IPS-18c (cell line): ENCODE results near the gene COL23A1.

Experiments
- H3K4me3 ChIP-seq: 2 replicates; pipeline ENCODE4 v1.7.0; 2013; ENCODE audit warnings: low read depth, mild to moderate bottlenecking, low read length, moderate library complexity; ENCODE audit not compliant: insufficient read depth
- H3K9me3 ChIP-seq: one replicate; pipeline ENCODE4 v1.6.1; 2013; ENCODE audit warnings: mild to moderate bottlenecking, low read length, moderate library complexity; ENCODE audit not compliant: control insufficient read depth, insufficient read depth

The COL23A1 gene

DNA sequence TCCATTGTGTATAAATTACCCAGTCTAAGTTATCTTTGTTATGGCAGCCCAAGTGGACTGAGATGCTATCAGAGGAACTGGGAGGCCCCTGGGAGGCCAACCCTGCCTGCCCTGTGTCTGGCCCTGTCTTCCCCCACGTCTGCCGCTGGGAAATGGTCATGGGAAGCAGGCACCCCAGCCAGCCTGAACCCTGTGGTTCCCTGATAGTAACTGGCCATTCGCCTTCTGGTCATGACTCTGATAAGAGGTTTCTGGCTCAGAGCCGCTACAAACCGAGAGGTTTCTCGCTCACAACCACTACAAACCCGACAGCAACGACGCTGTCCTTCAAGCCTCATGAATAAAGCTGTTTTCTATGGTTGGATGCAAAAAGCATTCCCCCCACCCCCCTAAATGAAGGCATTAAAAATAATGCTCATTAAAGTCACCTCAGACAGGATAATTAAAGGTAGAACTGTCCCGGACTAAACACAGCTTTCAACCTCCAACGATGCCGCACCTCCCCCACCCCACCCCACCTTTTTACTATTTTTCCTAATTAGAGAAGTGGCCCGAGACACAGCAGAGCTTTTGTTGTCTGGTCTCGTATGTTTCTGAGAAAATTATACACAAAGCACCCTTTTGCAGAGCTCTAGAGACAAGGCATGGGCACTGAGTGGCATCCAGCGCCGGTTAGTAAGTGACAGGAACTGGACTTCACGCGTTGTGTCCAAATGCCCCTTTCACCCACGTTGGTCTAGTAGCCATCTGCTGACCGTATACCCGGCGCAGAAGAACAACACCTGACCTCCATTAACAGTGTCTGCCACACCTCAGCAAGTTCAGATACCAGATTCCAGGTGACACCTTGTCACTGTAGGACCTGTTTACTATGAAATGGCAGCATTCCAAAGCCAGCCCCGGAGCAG lies 140.8 kb downstream of the COL23A1 start:
- Histone ChIP-seq H3K4me3 (no peak overlapping the region), H3K9me3 (no peaks in the 10 kb centered on the region)

DNA sequence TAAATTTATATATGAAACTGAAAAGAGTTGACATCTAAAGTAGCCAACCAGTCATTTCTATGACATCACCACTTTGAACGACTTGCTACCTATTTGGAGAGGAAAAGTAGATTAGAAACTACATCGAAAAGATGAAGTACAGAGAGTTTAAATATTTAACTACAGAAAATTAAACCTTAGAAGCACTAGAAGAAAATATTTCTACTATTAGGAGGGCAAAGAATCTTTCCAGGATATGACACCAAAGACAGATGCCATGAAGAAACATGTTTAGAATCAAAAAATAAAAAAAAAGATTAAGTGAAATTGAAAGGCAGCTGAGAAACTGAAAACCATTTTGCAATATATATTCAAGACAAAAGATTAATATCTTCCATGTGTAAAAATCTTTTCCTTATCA lies 144.7 kb downstream of the COL23A1 start:
- Histone ChIP-seq H3K4me3 (no peak overlapping the region), H3K9me3 (no peaks in the 10 kb centered on the region)

DNA sequence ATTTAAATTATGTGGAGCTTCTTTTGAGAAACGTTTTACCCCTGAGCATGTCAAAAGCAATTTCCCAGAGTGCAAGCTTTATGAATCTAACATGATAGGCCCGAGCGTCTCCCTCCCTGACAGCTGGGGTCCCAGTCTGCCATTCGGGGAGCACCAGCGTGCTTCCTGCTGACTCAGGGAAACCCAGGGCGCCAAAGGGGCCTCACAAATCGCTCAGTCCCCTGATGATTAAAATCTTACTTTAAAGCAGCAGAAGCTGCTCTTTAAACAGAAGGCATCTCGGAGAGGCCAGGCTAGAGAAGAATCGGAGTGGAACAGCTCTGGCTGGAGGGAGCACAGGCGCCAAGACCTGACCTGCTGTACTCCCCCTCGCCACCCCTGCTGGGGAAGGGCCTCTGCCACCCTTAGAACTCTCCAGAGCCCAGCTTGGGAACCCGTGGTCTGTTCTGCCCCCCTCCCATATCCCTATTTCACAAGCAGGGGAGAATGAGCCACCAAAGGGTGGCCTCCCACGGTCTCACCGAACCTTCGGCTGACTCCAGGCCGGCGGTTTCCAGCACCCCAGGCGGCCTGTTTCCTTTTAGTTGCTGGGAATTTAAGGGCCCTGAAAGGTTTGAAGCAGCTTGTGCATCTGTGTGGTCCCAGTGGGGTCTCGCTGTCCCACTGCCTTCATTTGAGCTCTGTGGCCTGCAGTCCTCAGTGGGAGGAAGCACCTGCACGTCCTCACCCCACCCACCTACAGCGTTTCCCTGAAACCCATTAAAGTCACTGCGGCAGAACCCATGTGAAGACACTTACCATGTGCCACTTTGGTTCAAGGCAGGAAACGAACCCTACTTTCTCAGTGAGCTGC lies 147.6 kb downstream of the COL23A1 start:
- H3K9me3 ChIP-seq: no peaks in the 10 kb centered on the region
- no peak overlapping the region for H3K4me3 ChIP-seq

DNA sequence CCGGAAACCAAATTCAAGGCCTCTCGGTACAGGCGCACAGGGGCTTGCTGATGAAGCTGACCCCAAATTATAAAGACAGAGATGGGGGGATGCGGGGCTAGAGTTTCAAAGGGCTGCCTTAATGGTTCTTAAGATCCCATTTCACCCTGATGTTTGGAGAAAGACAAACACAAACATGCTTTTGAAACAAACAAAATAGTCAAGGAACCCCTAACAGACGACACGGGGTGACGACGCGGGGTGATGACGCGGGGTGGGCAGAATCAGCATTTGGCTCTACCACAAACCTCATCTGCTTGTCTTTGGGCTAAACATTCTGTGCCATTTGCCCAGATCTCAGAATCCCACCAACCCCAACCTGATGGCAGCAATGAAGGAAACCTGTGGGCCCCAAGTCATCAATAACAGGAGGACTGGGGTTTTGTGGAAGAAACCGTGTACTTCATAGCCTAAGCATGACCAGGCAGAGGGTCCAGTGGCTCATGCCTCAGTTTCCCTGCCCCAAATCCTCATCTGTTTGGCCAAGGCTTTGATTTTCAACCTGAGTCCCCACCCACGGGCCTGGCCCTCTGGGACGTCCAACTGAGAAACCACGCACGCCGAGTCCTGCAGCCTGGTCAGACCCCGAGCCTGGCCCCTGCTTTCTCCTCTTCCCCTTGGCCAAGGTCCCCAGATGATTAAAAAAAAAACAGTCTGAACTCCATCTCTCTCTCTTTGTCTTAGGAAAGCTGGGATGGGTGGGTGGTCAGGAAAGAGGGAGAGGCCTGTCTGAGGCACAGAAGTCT lies 148.5 kb downstream of the COL23A1 start:
- Histone ChIP-seq H3K9me3 (no peaks in the 10 kb centered on the region), H3K4me3 (no peak overlapping the region)

DNA sequence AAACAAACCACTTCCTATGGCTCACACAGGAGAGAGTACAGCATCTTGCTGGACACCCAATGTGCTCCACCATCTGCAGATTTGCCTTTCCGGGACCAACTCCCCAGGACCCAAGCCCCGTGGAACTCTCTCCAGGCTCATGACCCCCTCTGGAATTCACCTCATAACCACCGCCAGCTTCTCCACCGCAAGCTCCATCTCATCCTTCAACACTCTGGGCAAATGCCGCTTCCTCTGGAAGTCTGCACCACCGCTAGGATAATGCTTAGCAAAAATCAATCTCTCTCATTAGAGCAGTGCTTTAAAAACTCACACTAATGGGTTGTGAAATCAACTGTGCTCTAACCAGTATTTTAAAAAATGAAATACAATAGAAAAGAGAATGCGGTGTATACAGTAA lies 150.0 kb downstream of the COL23A1 start:
- Histone ChIP-seq H3K9me3 (no peaks in the 10 kb centered on the region), H3K4me3 (no peak overlapping the region)

DNA sequence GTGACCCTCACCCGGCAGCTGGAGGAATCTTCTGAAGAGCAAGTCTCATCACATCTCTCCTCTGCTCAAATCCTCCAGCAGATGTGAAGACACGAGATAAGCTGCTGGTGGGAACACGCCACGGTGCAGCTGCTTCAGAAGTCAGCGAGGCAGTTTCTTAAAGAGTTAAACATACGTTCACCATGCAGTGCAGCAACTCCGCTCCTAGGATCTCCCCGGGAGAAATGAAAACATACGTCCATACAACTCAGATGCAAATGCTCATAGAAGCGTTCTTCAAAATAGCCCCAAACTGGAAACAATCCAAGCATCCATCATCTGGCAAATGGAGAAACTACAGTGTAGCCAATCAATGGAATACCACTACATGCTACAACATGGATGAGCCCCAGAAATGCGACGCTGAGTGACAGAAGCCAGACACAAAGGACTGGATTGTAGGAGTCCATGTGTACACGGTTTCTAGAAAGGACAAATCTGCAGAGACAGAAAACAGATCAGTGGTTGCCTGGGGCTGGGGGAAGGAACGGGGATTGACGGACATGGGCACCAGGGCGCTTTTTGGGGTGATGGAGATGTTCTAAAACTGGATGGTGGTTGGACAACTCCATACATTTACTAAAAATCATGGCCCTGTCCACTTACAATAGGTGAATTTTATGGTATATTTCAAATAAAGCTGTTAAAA lies 150.6 kb downstream of the COL23A1 start:
- no peaks in the 10 kb centered on the region for H3K9me3 ChIP-seq
- no peak overlapping the region for H3K4me3 ChIP-seq

DNA sequence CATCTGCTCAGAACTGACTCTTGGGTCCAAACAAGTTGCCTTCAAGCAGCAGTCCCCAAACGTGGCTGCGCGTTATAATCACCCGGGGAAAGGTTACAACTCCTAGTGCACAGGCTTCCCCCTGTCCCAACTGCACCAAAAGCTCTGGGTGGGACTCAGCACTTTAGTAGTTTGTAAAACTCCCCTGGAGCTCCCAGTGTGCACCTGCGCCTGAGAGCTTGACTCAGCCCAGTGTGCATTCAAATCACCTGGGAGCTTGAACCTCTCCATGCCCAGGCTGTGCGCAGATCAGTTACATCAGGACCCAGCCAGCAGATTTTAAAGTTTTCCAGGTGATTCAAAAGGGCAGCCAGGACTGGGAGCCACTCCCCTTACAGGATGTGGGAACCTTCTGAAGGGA lies 151.4 kb downstream of the COL23A1 start:
- no peaks in the 10 kb centered on the region for H3K9me3 ChIP-seq
- H3K4me3 ChIP-seq: no peak overlapping the region

DNA sequence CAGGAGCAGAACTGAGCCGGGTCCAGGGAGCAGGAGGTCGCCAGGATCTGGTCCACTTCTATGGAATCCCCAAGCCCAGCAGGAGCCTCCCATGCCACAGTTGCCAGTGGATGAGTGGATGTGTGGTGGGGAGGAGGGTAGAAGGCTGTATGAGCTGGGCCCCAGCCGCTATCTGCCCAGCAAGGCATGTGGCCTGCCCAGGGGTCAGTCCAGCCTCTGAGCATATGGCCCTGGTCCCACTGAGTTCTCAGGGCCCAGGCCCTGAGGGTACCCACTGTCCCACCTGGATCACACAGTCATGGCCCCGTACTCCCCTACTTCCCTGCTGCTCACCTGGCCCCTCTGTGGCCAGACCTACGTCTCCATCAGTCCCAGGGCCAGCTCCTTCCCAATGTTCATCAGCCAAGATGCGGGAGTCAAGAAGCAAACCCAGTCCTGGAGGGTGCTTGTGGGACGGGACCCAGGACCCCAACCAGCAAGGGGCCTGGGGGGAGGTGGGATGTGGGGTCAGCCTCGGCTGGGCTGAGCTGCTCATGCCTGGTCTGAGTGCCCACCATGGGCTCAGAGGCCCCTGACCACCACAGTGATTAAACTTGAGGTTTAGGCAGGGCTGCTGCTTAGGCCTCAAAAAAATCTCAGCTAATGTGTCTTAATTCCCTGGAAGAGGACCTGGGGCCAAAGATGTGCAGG lies 152.7 kb downstream of the COL23A1 start:
- Histone ChIP-seq H3K9me3 (no peaks in the 10 kb centered on the region), H3K4me3 (no peak overlapping the region)

DNA sequence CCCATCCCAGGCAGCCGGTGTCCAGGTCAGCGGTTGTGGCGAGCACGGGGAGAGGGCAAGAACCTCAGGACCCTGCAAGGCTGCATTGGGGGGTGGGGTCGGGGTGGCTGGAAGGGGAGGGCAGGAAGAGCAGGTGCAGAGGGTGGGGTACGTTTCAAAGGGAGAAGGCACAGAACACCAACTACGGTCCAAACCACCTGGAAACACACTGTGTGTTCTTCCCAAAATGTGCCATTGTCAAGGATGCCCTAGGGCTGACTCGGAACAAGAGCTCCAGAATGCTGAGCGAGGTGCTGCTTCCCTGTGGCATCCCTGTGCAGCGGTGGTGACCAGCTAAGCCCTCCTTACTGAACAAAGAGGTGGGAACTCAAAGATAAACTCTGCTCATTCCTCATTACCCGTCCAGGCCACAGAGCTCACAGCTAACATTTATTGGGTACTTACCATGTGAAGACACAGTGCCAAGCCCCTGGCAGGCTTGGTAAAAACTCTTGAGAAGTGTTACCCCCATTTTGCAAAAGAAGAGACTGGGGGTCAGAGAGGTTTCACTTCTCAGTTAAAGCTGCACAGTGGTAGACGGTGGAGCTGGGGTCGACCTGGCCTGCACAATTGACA lies 153.8 kb downstream of the COL23A1 start:
- Histone ChIP-seq H3K9me3 (no peaks in the 10 kb centered on the region), H3K4me3 (no peak overlapping the region)

DNA sequence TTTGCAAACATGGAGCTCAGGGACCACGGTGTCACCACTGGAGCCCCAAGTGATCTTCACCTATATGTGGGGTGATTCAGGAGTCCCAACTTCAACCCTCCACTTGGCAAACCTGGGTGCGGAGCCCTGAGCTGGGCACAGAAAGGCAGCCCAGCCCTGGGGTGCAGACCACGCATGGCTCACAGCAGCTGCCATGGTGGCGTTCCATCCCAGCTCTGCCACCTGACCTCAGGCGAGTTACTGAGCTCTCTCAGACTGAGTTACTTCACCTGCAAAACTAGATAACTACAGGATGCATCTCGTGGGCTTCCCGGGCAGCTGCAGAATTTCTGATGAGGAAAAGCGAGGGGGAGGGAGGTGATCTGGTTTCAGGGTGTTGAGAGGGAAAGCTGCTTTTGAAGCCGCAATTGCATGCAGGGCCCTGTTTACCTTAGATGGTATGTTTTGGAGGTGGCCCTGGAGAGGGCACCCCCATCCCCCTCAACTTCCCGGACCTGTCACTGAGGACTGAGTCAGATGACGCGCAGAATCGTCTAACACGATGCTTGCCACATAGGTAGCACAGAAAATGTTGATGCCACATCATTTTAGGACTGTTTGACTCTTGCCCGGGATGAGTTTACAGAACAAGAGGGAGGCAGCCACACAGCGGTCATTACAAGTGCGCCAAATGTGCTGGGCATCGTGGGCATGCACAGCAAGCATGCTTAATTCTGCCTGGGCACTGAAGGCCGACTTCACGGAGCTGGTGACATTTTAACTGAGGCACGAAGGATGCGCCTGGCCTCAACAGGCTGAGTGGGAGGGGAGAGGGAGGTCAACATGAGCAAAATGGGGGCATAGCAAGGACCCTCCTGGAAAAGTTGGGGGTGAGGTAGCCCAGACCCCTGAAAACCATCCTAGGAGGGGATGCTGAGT lies 154.6 kb downstream of the COL23A1 start:
- H3K9me3 ChIP-seq: no peaks in the 10 kb centered on the region
- no peak overlapping the region for H3K4me3 ChIP-seq

DNA sequence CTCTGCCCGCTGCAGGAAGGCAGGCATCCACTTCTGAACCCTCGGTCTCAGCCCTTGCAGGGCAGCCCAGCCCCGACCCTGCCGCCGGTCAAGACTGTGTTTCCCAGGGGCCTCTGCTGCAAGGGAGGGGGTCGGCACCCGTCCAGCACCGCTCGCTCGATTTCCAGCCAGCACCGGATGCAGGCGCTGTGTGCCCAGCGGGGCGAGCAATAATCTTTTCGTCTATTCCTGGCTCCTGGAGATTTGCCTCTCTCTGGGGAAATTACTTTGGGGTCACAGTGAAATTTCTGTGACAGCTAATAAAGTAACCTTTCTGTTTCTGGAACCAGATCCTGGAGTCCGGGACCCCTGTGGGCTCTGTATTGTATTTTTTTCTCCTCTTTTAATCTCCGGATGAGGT lies 155.3 kb downstream of the COL23A1 start:
- Histone ChIP-seq H3K9me3 (no peaks in the 10 kb centered on the region), H3K4me3 (no peak overlapping the region)

DNA sequence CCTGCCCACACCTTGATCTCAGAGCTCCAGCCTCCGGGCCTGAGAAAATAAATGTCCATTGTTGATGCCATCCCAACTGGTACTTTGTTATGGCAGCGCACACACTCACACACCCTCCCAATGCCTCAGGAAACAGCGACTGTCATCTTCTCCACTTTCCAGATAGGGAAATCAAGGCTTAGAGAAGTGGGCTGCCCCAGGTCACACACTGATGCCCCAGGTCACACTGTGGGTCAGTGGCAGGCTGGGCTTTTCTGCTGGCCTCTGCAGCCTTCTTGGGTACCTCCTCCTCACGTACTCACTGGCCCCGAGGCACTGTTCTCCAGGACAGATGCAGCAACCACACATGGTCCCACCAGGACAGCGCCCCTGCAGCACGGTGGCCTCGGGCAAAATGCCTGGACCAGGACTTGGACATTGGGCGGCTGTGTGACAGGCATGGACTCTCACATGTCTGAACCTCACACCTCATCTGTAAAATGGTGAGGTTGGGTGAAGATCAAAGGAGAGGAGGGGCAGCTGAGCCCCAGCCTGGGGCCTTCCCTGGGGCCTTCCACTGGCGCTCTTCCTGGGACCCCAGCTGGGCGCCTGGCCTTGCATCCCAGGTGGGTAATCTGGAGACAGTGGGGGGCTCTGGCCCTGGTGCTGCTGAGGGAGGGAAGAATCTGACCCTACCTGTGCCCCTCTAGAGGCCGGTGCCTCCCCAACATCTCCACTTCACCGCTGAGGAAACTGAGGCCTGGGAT lies 156.0 kb downstream of the COL23A1 start:
- H3K4me3 ChIP-seq: no peak overlapping the region
- H3K9me3 ChIP-seq: no peaks in the 10 kb centered on the region

DNA sequence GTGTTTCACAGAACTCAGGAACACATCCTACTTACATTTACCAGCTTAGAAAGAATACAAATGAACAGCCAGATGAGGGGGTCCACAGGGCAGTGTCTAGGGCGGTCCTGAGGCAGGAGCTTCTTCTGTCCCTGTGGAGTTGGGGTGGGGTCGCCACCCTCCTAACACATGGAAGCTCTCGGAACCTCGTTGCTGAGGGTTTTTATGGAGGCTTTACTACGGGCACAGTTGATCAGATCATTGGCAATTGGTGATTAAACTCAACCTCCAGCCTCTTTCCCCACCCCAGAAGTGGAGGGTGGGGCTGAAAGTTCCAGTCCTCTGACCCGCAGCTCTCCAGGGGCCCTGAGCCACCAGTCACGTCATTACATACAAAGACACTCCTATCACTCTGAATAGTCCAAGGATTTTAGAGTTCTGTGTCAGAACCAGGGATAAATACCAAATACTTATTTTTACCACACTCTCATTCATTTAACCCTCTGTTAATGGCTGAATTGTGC lies 156.9 kb downstream of the COL23A1 start:
- Histone ChIP-seq H3K4me3 (no peak overlapping the region), H3K9me3 (no peaks in the 10 kb centered on the region)

DNA sequence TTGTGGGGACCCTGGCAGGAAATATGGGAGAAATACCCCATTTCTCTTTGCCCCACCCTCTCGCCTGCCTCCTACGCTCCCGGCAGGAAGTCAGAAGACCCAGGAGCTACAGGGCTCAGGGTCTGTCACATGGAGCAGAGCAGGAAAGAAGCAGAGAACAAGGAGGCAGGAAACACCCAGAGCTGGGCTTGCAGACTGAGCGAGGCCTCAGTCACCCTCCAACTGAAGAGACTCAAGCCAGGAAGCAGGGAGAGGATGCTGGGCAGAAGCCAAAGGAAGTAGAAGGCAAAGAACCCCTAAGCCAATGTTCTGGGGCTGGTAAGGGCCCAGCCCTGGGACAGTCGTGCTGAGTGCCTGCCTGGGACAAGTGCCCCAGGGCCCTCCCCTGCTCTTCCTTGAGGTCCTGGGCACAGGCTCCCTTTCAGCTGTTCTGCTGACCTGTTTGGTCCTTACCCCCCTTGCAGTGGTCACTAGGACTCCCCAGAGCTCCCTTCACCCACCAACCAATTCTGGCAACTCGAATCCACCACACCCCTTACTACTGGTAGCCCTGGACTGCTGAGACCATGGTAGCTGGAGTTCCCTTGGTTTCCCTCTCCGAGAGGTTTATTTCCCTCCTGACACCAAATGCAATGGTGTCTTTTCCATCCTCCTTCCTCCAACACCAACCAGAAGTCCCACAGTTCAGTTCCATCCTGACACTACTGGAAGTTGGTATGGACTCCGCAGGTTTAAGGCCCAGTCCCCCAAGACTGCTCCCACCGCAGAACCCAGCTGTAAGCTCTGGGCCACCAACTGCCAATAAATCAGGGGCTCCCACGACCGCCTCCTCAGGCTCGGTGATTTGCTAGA lies 157.5 kb downstream of the COL23A1 start:
- no peaks in the 10 kb centered on the region for H3K9me3 ChIP-seq
- H3K4me3 ChIP-seq: no peak overlapping the region; the same call in 1 of the 2 replicates
